GM12878 (cell line): Measurements from ENCODE around the gene LILRB5. TPM values are rescaled to one million over a fixed set of nuclear protein-coding genes. Genes with fewer than 3 reads are reported as not detected.

ENCODE experiments used
- ATAC-seq: fragments of 200-7000 bp; cut with Tn5 transposase; 3 replicates; pipeline ENCODE4 v1.9.1; 2020; ENCODE audit warnings: mild to moderate bottlenecking, moderate library complexity
- BruUV-seq: library from RNA; stranded (reverse); fragments of 400-500 nt; replicated peaks from 2 replicates; lab custom pipeline; 2021; lab: Mats Ljungman, UMichigan
- CTCF ChIA-PET: fragments of 300-600 bp; sonication (Branson Sonifier 250); formaldehyde crosslinking; extraction: SDS; loops from one replicate; lab custom pipeline; 2021; ENCODE audit warnings: inconsistent platforms; lab: Yijun Ruan, JAX
- POLR2A ChIA-PET: fragments of 350-600 bp; formaldehyde crosslinking; extraction: SDS; loops from one replicate; lab custom pipeline; 2021; ENCODE audit warnings: inconsistent platforms; lab: Charles Lee
- RAD21 ChIA-PET: fragments of 300-600 bp; sonication (Branson Sonifier 250); formaldehyde crosslinking; loops from one replicate; lab custom pipeline; 2023; ENCODE audit warnings: antibody characterized with exemption; ENCODE audit not compliant: unreplicated experiment; lab: Charles Lee
- SMC1A ChIA-PET: fragments of 300-600 bp; sonication (Branson Sonifier 250); formaldehyde crosslinking; loops from one replicate; lab custom pipeline; 2023; ENCODE audit not compliant: unreplicated experiment, uncharacterized antibody; lab: Charles Lee
- DNase-seq: peaks from one replicate; pipeline ENCODE4 v3.0.0-alpha.2; 2011; ENCODE audit warnings: low read depth, low spot score
- FAIRE-seq: peaks from 3 replicates; lab custom pipeline; 2011; peaks lifted over from hg19 to GRCh38; lab: Jason Lieb, UNC
- H2AFZ ChIP-seq: 2 replicates; pipeline ENCODE4 v1.6.0; 2011; ENCODE audit warnings: low read depth, low read length, control low read depth; ENCODE audit not compliant: control insufficient read depth
- H3K27ac ChIP-seq: 2 replicates; pipeline ENCODE4 v1.5.1; 2011; ENCODE audit warnings: control low read depth; ENCODE audit not compliant: control insufficient read depth, insufficient read depth
- H3K27me3 ChIP-seq, 2 experiments: replicated peaks in 1 of 2; 2 replicates each; pipeline versions ENCODE4 v1.6.0 to v1.6.1; 2011; ENCODE audit warnings: low read length in 1 of 2; ENCODE audit not compliant: control insufficient read depth in 2 of 2, insufficient read depth in 2 of 2
- H3K36me3 ChIP-seq, 2 experiments: 2 replicates each; pipeline ENCODE4 v1.5.1; 2011; ENCODE audit warnings: low read length in 1 of 2; ENCODE audit not compliant: control insufficient read depth in 2 of 2, insufficient read depth in 2 of 2
- H3K4me1 ChIP-seq: 2 replicates; pipeline ENCODE4 v1.6.1; 2011; ENCODE audit warnings: mild to moderate bottlenecking, low read length, moderate library complexity, mixed read lengths; ENCODE audit not compliant: control insufficient read depth, insufficient read depth
- H3K4me2 ChIP-seq: 2 replicates; pipeline ENCODE4 v1.6.0; 2011; ENCODE audit warnings: control low read depth; ENCODE audit not compliant: control insufficient read depth, insufficient read depth
- H3K4me3 ChIP-seq: fragments of 200-600 bp; sonication (generic); 2 replicates; pipeline ENCODE4 v1.5.1; 2016
- H3K79me2 ChIP-seq: 2 replicates; pipeline ENCODE4 v1.6.0; 2011; ENCODE audit warnings: low read length; ENCODE audit not compliant: control insufficient read depth, insufficient read depth
- H3K9ac ChIP-seq: 2 replicates; pipeline ENCODE4 v1.8.0; 2011; ENCODE audit warnings: low read length, control low read depth, mixed read lengths; ENCODE audit not compliant: control insufficient read depth, insufficient read depth
- H3K9me3 ChIP-seq: replicated peaks from 3 replicates; pipeline ENCODE4 v1.5.1; 2011; ENCODE audit warnings: mild to moderate bottlenecking, low read length; ENCODE audit not compliant: control insufficient read depth, insufficient read depth
- H4K20me1 ChIP-seq: 2 replicates; pipeline ENCODE4 v1.6.0; 2011; ENCODE audit not compliant: control insufficient read depth, insufficient read depth
- CHD4 ChIP-seq: fragments of 200-600 bp; sonication (generic); IDR thresholded peaks from 2 replicates; pipeline ENCODE4 v1.6.1; 2016; ENCODE audit warnings: mild to moderate bottlenecking
- CTCF ChIP-seq, 3 experiments: IDR thresholded peaks in 2 of 3; conservative IDR thresholded peaks in 1 of 3; 2 replicates each; pipeline ENCODE4 v1.5.1; 2011; ENCODE audit warnings: low read depth in 3 of 3, low read length in 3 of 3, mild to moderate bottlenecking in 3 of 3, control low read depth in 2 of 3, moderate library complexity in 2 of 3, inconsistent platforms in 1 of 3, mixed read lengths in 1 of 3; ENCODE audit not compliant: control insufficient read depth in 2 of 3, insufficient read depth in 1 of 3; ENCODE audit errors: extremely low read depth in 1 of 3
- NFIC ChIP-seq: IDR thresholded peaks from 2 replicates; pipeline ENCODE4 v1.6.1; 2012; ENCODE audit warnings: low read depth, mild to moderate bottlenecking, inconsistent platforms, low read length, moderate library complexity
- STAT1 ChIP-seq: fragments of 450-650 bp; conservative IDR thresholded peaks from 2 replicates; pipeline ENCODE4 v1.6.1; 2014; ENCODE audit warnings: antibody characterized with exemption, mild to moderate bottlenecking
- ZBTB4 ChIP-seq: fragments of 450-650 bp; formaldehyde crosslinking; IDR thresholded peaks from 2 replicates; pipeline ENCODE4 v1.4.0; 2022; ENCODE audit warnings: mild to moderate bottlenecking, moderate library complexity
- ZNF687 ChIP-seq: fragments of 450-650 bp; IDR thresholded peaks from 2 replicates; pipeline ENCODE4 v1.6.1; 2017; ENCODE audit warnings: mild to moderate bottlenecking, moderate library complexity
- WGBS: methylation state at CpG from one replicate; pipeline ENCODE4 v1.1.6; 2016; ENCODE audit warnings: low lambda C conversion rate; ENCODE audit not compliant: insufficient replicate concordance, insufficient coverage; ENCODE audit errors: missing lambda C conversion rate; 5-methylcytosine and 5-hydroxymethylcytosine counted together
- in situ Hi-C: fragments of 300-500 bp; cut with MboI; formaldehyde crosslinking; loops from 9 replicates; pipeline ENCODE4 v1.14.3; 2018; ENCODE audit warnings: mixed read lengths
- intact Hi-C: fragments of 100-400 bp; cut with micrococcal nuclease; formaldehyde crosslinking; loops from one replicate; pipeline ENCODE4 v1.14.2; 2022; ENCODE audit not compliant: unreplicated experiment
- polyA plus RNA-seq, 11 experiments: library from polyadenylated mRNA; depleted of rRNA in 4 of 11; unstranded in 6 of 11; stranded (reverse) in 5 of 11; fragments of >200 nt; fragmentation: Nextera tagmentation in 4 of 11; fragmentation: Illumina TruSeq in 1 of 11; extraction: Ambion mirVana in 4 of 11; extraction: Trizol in 1 of 11; gene quantifications; 1 replicate in 1 of 11; 2 replicates in 10 of 11; pipeline versions ENCODE4 v1.2.1 to v1.2.3, GENCODE V29; 2011 to 2016; ENCODE audit warnings: inconsistent platforms in 2 of 11, missing spikeins in 2 of 11, low read depth in 1 of 11
- total RNA-seq, 4 experiments: library from RNA; depleted of rRNA in 3 of 4; stranded (reverse); fragments of >200 nt in 3 of 4; fragmentation: Illumina TruSeq in 1 of 4; extraction: Trizol in 1 of 4; gene quantifications; 2 replicates each; pipeline versions ENCODE4 v1.2.1 to v1.2.3, GENCODE V29; 2013 to 2021

LILRB5 gene
- total and polyA plus RNA-seq, 10 of the 15 experiments (the other 5 are each of a cell fraction or from before 2014, with no cell fraction given) = 0.01 to 0.13 TPM; not detected in 8

- no TSS peak for BruUV-seq
- Histone ChIP-seq H3K36me3 (no peaks in the 10 kb centered on the region), H2AFZ (no peak overlapping the region), H3K4me3 (no peak overlapping the region), H4K20me1 (no peaks in the 10 kb centered on the region), H3K9me3 (no peaks in the 10 kb centered on the region), H3K9ac (no peak overlapping the region), H3K4me1 (no peaks in the 10 kb centered on the region)
- SMC1A ChIA-PET = no interaction called here
- FAIRE-seq (no peak), DNase-seq (no peak)
- RAD21 ChIA-PET = no interaction called here
- TF ChIP-seq ZNF687 (no peak), NFIC (no peak), CTCF (IDR thresholded peaks at IDR 0.05 in 2 of 3, conservative IDR thresholded peaks at IDR 0.05 in 1 of 3; ENCODE audit: control insufficient read depth in 2 of 3, extremely low read depth in 1 of 3, insufficient read depth in 1 of 3, low read depth in 3 of 3, low read length in 3 of 3) (no peak), STAT1 (no peak), ZBTB4 (no peak), CHD4 (no peak)
- TF ChIP-seq, all 136 proteins: peak for 0
- CTCF ChIA-PET = interaction anchor here (0.9 kb wide), 1 partner anchor 33 kb away, joined by 6 read pairs; no protein-coding TSS in a partner anchor
- no peak overlapping the region for H3K27ac ChIP-seq
- H3K27me3 ChIP-seq = peaks cover 0 to 4% of the 10 kb centered on the region in 2 experiments; a peak in 3 of 4 replicates
- intact Hi-C loops = no loop called here
- no peak for ATAC-seq
- POLR2A ChIA-PET = no interaction called here
- 0% methylated on average over 4 of the region's 4 CpGs for WGBS
- in situ Hi-C loops = loop anchor here (5.0 kb wide), 1 partner anchor 279 kb away; no protein-coding TSS in a partner anchor
- H3K79me2 ChIP-seq = no peaks in the 10 kb centered on the region
- H3K4me2 ChIP-seq = no peak overlapping the region
These were observed 41.5 kb upstream of the LILRB5 start for GRCh38 chr19:54298357-54299125.
